ENCODE data around the gene THBS4. TPM values are rescaled to one million over a fixed set of nuclear protein-coding genes. Genes with fewer than 3 reads are reported as not detected.

THBS4 gene
- total and polyA plus RNA-seq, 10 of the 15 experiments (the other 5 are each of a cell fraction or from before 2014, with no cell fraction given), result 0.31 to 1.7 (median 0.75) TPM

- ChIA-PET CTCF (interaction anchor here (0.9 to 1.8 kb wide), 6 partner anchors 8 to 201 kb away, joined by 3 to 6 read pairs (median 6); no protein-coding TSS in a partner anchor), POLR2A (no interaction called here)
- BruUV-seq (replicated peaks), result no TSS peak
These were observed 43.8 kb downstream of the THBS4 start for GRCh38 chr5:80078921-80079320.

More at GRCh38 chr5:80078921-80079320, 43.8 kb downstream of the THBS4 start:
- no peaks in the 10 kb centered on the region for H3K36me3 ChIP-seq (ENCODE audit: control insufficient read depth in 2 of 2, insufficient read depth in 2 of 2, low read length in 1 of 2)
- H3K9me3 ChIP-seq (replicated peaks; ENCODE audit: control insufficient read depth, insufficient read depth, low read length), result no peaks in the 10 kb centered on the region
- no peak overlapping the region for H3K4me2 ChIP-seq (ENCODE audit: control insufficient read depth, insufficient read depth)
- intact Hi-C loops (cut with micrococcal nuclease; ENCODE audit: unreplicated experiment), result no loop called here
- no peak overlapping the region for H3K9ac ChIP-seq (ENCODE audit: control insufficient read depth, insufficient read depth, low read length)
- in situ Hi-C loops (cut with MboI), result loop anchor here (10.0 kb wide), 1 partner anchor 204 kb away; no protein-coding TSS in a partner anchor
- ATAC-seq (no peak), FAIRE-seq (no peak), DNase-seq (ENCODE audit: low read depth, low spot score) (no peak)
- H2AFZ ChIP-seq (ENCODE audit: control insufficient read depth, low read depth, low read length), result no peak overlapping the region
- no peaks in the 10 kb centered on the region for H3K79me2 ChIP-seq (ENCODE audit: control insufficient read depth, insufficient read depth, low read length)
- H3K27me3 ChIP-seq (replicated peaks in 1 of 2; ENCODE audit: control insufficient read depth in 2 of 2, insufficient read depth in 2 of 2, low read length in 1 of 2), result no peaks in the 10 kb centered on the region
- ChIA-PET RAD21 (ENCODE audit: unreplicated experiment) (no interaction called here), SMC1A (ENCODE audit: uncharacterized antibody, unreplicated experiment) (interaction anchor here (0.9 kb wide), 1 partner anchor 34 kb away, joined by 3 read pairs; no protein-coding TSS in a partner anchor)
- H3K4me1 ChIP-seq (ENCODE audit: control insufficient read depth, insufficient read depth, low read length), result no peaks in the 10 kb centered on the region
- no peak overlapping the region for H3K27ac ChIP-seq (ENCODE audit: control insufficient read depth, insufficient read depth)
- no peaks in the 10 kb centered on the region for H4K20me1 ChIP-seq (ENCODE audit: control insufficient read depth, insufficient read depth)
- H3K4me3 ChIP-seq, result no peak overlapping the region
- 56% methylated on average over 4 of the region's 4 CpGs for WGBS (ENCODE audit: insufficient coverage, insufficient replicate concordance, low lambda C conversion rate, missing lambda C conversion rate)
- TF ChIP-seq RBBP5 (conservative IDR thresholded peaks at IDR 0.05), result no peak
- TF ChIP-seq IKZF2 (IDR thresholded peaks at IDR 0.05), result no peak
- TF ChIP-seq JUND (IDR thresholded peaks at IDR 0.05; ENCODE audit: low read depth, low read length), result no peak
- no peak for TF ChIP-seq SRF (IDR thresholded peaks at IDR 0.05; ENCODE audit: low read depth in 2 of 2, low read length in 2 of 2)
- no peak for TF ChIP-seq CEBPZ (IDR thresholded peaks at IDR 0.05; ENCODE audit: low read depth, low read length)
- no peak for TF ChIP-seq SMAD5 (IDR thresholded peaks at IDR 0.05; ENCODE audit: low read depth)
- TF ChIP-seq SMC3 (IDR thresholded peaks at IDR 0.05; ENCODE audit: borderline replicate concordance, low read length), result no peak
- TF ChIP-seq EGR1 (IDR thresholded peaks at IDR 0.05; ENCODE audit: borderline replicate concordance in 1 of 2, low read depth in 2 of 2, low read length in 2 of 2), result no peak
- TF ChIP-seq, protein P1, sequence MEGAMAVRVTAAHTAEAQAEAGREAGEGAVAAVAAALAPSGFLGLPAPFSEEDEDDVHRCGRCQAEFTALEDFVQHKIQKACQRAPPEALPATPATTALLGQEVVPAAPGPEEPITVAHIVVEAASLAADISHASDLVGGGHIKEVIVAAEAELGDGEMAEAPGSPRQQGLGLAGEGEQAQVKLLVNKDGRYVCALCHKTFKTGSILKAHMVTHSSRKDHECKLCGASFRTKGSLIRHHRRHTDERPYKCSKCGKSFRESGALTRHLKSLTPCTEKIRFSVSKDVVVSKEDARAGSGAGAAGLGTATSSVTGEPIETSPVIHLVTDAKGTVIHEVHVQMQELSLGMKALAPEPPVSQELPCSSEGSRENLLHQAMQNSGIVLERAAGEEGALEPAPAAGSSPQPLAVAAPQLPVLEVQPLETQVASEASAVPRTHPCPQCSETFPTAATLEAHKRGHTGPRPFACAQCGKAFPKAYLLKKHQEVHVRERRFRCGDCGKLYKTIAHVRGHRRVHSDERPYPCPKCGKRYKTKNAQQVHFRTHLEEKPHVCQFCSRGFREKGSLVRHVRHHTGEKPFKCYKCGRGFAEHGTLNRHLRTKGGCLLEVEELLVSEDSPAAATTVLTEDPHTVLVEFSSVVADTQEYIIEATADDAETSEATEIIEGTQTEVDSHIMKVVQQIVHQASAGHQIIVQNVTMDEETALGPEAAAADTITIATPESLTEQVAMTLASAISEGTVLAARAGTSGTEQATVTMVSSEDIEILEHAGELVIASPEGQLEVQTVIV (IDR thresholded peaks at IDR 0.05; ENCODE audit: borderline replicate concordance, partially characterized antibody), result no peak
- no peak for TF ChIP-seq TAF1 (IDR thresholded peaks at IDR 0.05; ENCODE audit: borderline replicate concordance, low read depth, low read length)
- TF ChIP-seq SIN3A (IDR thresholded peaks at IDR 0.05; ENCODE audit: low read depth, low read length), result no peak

Data from GM12878 (cell line).